H1 (cell line): ENCODE measurements around the gene HPX. TPM values are rescaled to one million over a fixed set of nuclear protein-coding genes. Genes with fewer than 3 reads are reported as not detected.

ENCODE experiments used
- CTCF ChIA-PET: fragments of 300-600 bp; sonication (Branson Sonifier 250); formaldehyde crosslinking; loops from one replicate; lab custom pipeline; 2021; ENCODE audit not compliant: partially characterized antibody; lab: Charles Lee
- POLR2A ChIA-PET: fragments of 300-600 bp; sonication (Branson Sonifier 250); formaldehyde crosslinking; loops from one replicate; lab custom pipeline; 2021; ENCODE audit warnings: inconsistent platforms; ENCODE audit not compliant: partially characterized antibody; lab: Charles Lee
- DNase-seq, 2 experiments: peaks; one replicate each; pipeline versions ENCODE4 v3.0.0 to v3.0.0-alpha.2; 2010 to 2022; ENCODE audit warnings: low spot score in 2 of 2, low read depth in 1 of 2, mixed read lengths in 1 of 2
- FAIRE-seq: peaks from 2 replicates; lab custom pipeline; 2011; peaks lifted over from hg19 to GRCh38; lab: Jason Lieb, UNC
- H2AFZ ChIP-seq: 2 replicates; pipeline ENCODE4 v1.8.1; 2012; ENCODE audit warnings: low read length, inconsistent platforms
- H2AK5ac ChIP-seq: 2 replicates; pipeline ENCODE4 v1.6.1; 2013; ENCODE audit warnings: low read depth, low read length
- H2BK120ac ChIP-seq: replicated peaks from 2 replicates; pipeline ENCODE3; 2013; ENCODE audit warnings: low read depth, low read length, inconsistent platforms
- H2BK12ac ChIP-seq: 2 replicates; pipeline ENCODE4 v1.6.1; 2013; ENCODE audit warnings: low read depth, low read length
- H2BK15ac ChIP-seq: 2 replicates; pipeline ENCODE4 v1.6.1; 2013; ENCODE audit warnings: low read length
- H2BK20ac ChIP-seq: 2 replicates; pipeline ENCODE4 v1.6.1; 2013; ENCODE audit warnings: low read length
- H2BK5ac ChIP-seq: 2 replicates; pipeline ENCODE4 v1.6.1; 2013; ENCODE audit warnings: low read depth, low read length
- H3K14ac ChIP-seq: 2 replicates; pipeline ENCODE4 v1.6.1; 2013; ENCODE audit warnings: inconsistent platforms; ENCODE audit not compliant: insufficient read length
- H3K18ac ChIP-seq: 2 replicates; pipeline ENCODE4 v1.6.1; 2013; ENCODE audit warnings: low read length; ENCODE audit errors: extremely low read depth
- H3K23ac ChIP-seq: 2 replicates; pipeline ENCODE4 v1.6.1; 2013; ENCODE audit warnings: inconsistent platforms; ENCODE audit not compliant: insufficient read length
- H3K23me2 ChIP-seq: 2 replicates; pipeline ENCODE4 v1.6.1; 2013; ENCODE audit warnings: low read depth, low read length
- H3K27ac ChIP-seq: 2 replicates; pipeline ENCODE4 v1.6.1; 2011; ENCODE audit warnings: low read depth, low read length, inconsistent platforms
- H3K27me3 ChIP-seq, 4 experiments: replicated peaks in 1 of 4; 1 replicate in 1 of 4; 2 replicates in 3 of 4; pipeline versions ENCODE4 v1.6.1 to v1.8.1; 2011 to 2013; ENCODE audit warnings: low read length in 3 of 4, mild to moderate bottlenecking in 3 of 4, inconsistent platforms in 2 of 4, mixed read lengths in 2 of 4, moderate library complexity in 1 of 4; ENCODE audit not compliant: control insufficient read depth in 3 of 4, insufficient read depth in 3 of 4; ENCODE audit errors: extremely low read depth in 1 of 4
- H3K36me3 ChIP-seq, 4 experiments: 2 replicates each; pipeline versions ENCODE4 v1.6.1 to v1.8.1; 2011 to 2013; ENCODE audit warnings: mild to moderate bottlenecking in 4 of 4, low read length in 3 of 4, moderate library complexity in 2 of 4, control low read depth in 1 of 4, inconsistent platforms in 1 of 4; ENCODE audit not compliant: insufficient read depth in 4 of 4, control insufficient read depth in 2 of 4
- H3K4ac ChIP-seq: replicated peaks from 2 replicates; pipeline ENCODE3; 2013; ENCODE audit warnings: low read length, low read depth, mixed read lengths, inconsistent platforms; ENCODE audit not compliant: insufficient read length
- H3K4me1 ChIP-seq, 4 experiments: replicated peaks in 1 of 4; 1 replicate in 1 of 4; 2 replicates in 3 of 4; pipeline versions ENCODE4 v1.6.1 to v1.8.1; 2011 to 2013; ENCODE audit warnings: low read length in 3 of 4, inconsistent platforms in 2 of 4, mixed read lengths in 1 of 4; ENCODE audit not compliant: insufficient read depth in 4 of 4, control insufficient read depth in 3 of 4
- H3K4me2 ChIP-seq, 2 experiments: 2 replicates each; pipeline versions ENCODE4 v1.6.1 to v1.8.1; 2011 to 2013; ENCODE audit warnings: low read depth in 2 of 2, low read length in 2 of 2, control low read depth in 1 of 2, inconsistent platforms in 1 of 2, mild to moderate bottlenecking in 1 of 2; ENCODE audit not compliant: insufficient read depth in 1 of 2
- H3K4me3 ChIP-seq, 4 experiments: fragments of 200-600, 300-600 bp in 1 of 4; sonication (generic), shearing (Covaris generic), sonication (Bioruptor Twin) in 1 of 4; 2 replicates each; pipeline versions ENCODE4 v1.5.1 to v1.8.1; 2011 to 2016; ENCODE audit warnings: low read length in 4 of 4, low read depth in 3 of 4, control low read depth in 2 of 4, inconsistent platforms in 2 of 4, mild to moderate bottlenecking in 2 of 4, mixed read lengths in 1 of 4, moderate library complexity in 1 of 4; ENCODE audit not compliant: insufficient read depth in 2 of 4; ENCODE audit errors: extremely low read depth in 1 of 4
- H3K56ac ChIP-seq: replicated peaks from 2 replicates; pipeline ENCODE3; 2013; ENCODE audit warnings: low read depth, mild to moderate bottlenecking, mixed read lengths, low read length, inconsistent platforms; ENCODE audit not compliant: insufficient read length
- H3K79me1 ChIP-seq: 2 replicates; pipeline ENCODE4 v1.6.1; 2013; ENCODE audit warnings: low read depth, low read length, control low read depth
- H3K79me2 ChIP-seq, 2 experiments: 2 replicates each; pipeline versions ENCODE4 v1.6.1 to v1.8.1; 2012 to 2013; ENCODE audit warnings: low read length in 2 of 2, mild to moderate bottlenecking in 2 of 2, inconsistent platforms in 1 of 2; ENCODE audit not compliant: insufficient read depth in 2 of 2, control insufficient read depth in 1 of 2
- H3K9ac ChIP-seq, 4 experiments: replicated peaks in 1 of 4; 1 replicate in 1 of 4; 2 replicates in 3 of 4; pipeline versions ENCODE4 v1.6.1 to v1.8.1; 2011 to 2013; ENCODE audit warnings: low read depth in 3 of 4, low read length in 3 of 4, control low read depth in 2 of 4, mild to moderate bottlenecking in 2 of 4, moderate library complexity in 2 of 4, inconsistent platforms in 1 of 4; ENCODE audit errors: extremely low read depth in 1 of 4
- H3K9me3 ChIP-seq, 2 experiments: 2 replicates each; pipeline versions ENCODE4 v1.6.1 to v1.8.1; 2012 to 2013; ENCODE audit warnings: mild to moderate bottlenecking in 2 of 2, moderate library complexity in 2 of 2, control low read depth in 1 of 2, inconsistent platforms in 1 of 2, low read depth in 1 of 2, low read length in 1 of 2, mixed read lengths in 1 of 2; ENCODE audit not compliant: insufficient read depth in 2 of 2
- H4K20me1 ChIP-seq, 2 experiments: replicated peaks in 1 of 2; 2 replicates each; pipeline versions ENCODE3 to v1.8.1; 2011 to 2013; ENCODE audit warnings: inconsistent platforms in 2 of 2, low read length in 2 of 2, mild to moderate bottlenecking in 1 of 2; ENCODE audit not compliant: insufficient read depth in 2 of 2, control insufficient read depth in 1 of 2
- H4K5ac ChIP-seq: 2 replicates; pipeline ENCODE4 v1.6.1; 2013; ENCODE audit warnings: low read length, low read depth, mixed read lengths, inconsistent platforms; ENCODE audit not compliant: insufficient read length
- H4K8ac ChIP-seq: 2 replicates; pipeline ENCODE4 v1.8.0; 2013; ENCODE audit warnings: mild to moderate bottlenecking, moderate library complexity, low read length, inconsistent platforms; ENCODE audit not compliant: insufficient read depth; ENCODE audit errors: extremely low read depth
- H4K91ac ChIP-seq: replicated peaks from 2 replicates; pipeline ENCODE3; 2013; ENCODE audit warnings: low read length, mixed read lengths, inconsistent platforms; ENCODE audit not compliant: insufficient read length
- CBX8 ChIP-seq: fragments of 300-800, 300-1000 bp; sonication (generic); IDR thresholded peaks from 2 replicates; pipeline ENCODE4 v1.7.1; 2016; ENCODE audit warnings: low read depth, low read length, borderline replicate concordance
- CEBPB ChIP-seq: IDR thresholded peaks from 2 replicates; pipeline ENCODE4 v1.6.1; 2012; ENCODE audit warnings: low read depth, low read length
- EZH2 ChIP-seq: fragments of 200-600 bp; sonication (generic); IDR thresholded peaks from 2 replicates; pipeline ENCODE4 v1.7.1; 2012; ENCODE audit warnings: low read depth, mild to moderate bottlenecking, moderate library complexity, low read length, inconsistent platforms; ENCODE audit not compliant: severe bottlenecking
- JUN ChIP-seq: IDR thresholded peaks from 2 replicates; pipeline ENCODE4 v1.6.1; 2011; ENCODE audit warnings: low read depth, mild to moderate bottlenecking, improper control_type of control experiment, low read length
- JUND ChIP-seq: IDR thresholded peaks from 2 replicates; pipeline ENCODE4 v1.6.1; 2011; ENCODE audit warnings: mild to moderate bottlenecking, improper control_type of control experiment, low read length
- SP4 ChIP-seq: IDR thresholded peaks from 2 replicates; pipeline ENCODE4 v1.6.1; 2012; ENCODE audit warnings: low read length, inconsistent platforms
- WGBS, 2 experiments: shearing (Covaris generic) in 1 of 2; methylation state at CpG; one replicate each; pipeline versions ENCODE4 v1.1.6 to v1.1.7; 2013 to 2015; ENCODE audit warnings: low lambda C conversion rate in 2 of 2, mixed read lengths in 2 of 2, inconsistent platforms in 1 of 2, low coverage in 1 of 2, missing lambda C conversion rate in 1 of 2; ENCODE audit not compliant: insufficient replicate concordance in 2 of 2, insufficient coverage in 1 of 2, insufficient read length in 1 of 2; ENCODE audit errors: extremely low coverage in 1 of 2, missing lambda C conversion rate in 1 of 2; 5-methylcytosine and 5-hydroxymethylcytosine counted together
- polyA plus RNA-seq, 7 experiments: library from polyadenylated mRNA; depleted of rRNA in 3 of 7; stranded (reverse) in 5 of 7; unstranded in 2 of 7; fragments of >200 nt in 5 of 7; fragments of 200-250 nt in 2 of 7; gene quantifications; 1 replicate in 5 of 7; 2 replicates in 1 of 7; 4 replicates in 1 of 7; pipeline versions ENCODE4 v1.2.1 to v1.2.3, GENCODE V29; 2011 to 2013; ENCODE audit warnings: missing spikeins in 2 of 7, mixed read lengths in 2 of 7
- total RNA-seq: library from RNA; stranded (reverse); fragmentation: NEBNext Ultra II Directional; extraction: Animal tissue kit (Norgen Biotek cat#: 25700); gene quantifications from 2 replicates; pipeline ENCODE4 v1.2.1, GENCODE V29; 2021

Gene HPX
- total and polyA plus RNA-seq, 2 of the 8 experiments (the other 6 are each of a cell fraction or from before 2014, with no cell fraction given) = 0.80 to 0.97 TPM

- Histone ChIP-seq H3K79me1 (no peaks in the 10 kb centered on the region), H3K56ac (no peak overlapping the region), H4K20me1 (peaks cover 2 to 12% of the 10 kb centered on the region in 2 experiments), H2BK12ac (no peak overlapping the region), H2BK120ac (no peak overlapping the region), H3K4ac (no peak overlapping the region), H3K23me2 (no peaks in the 10 kb centered on the region), H4K8ac (no peak overlapping the region), H3K79me2 (no peaks in the 10 kb centered on the region), H3K27me3 (no peaks in the 10 kb centered on the region), H3K9me3 (no peaks in the 10 kb centered on the region), H3K4me3 (no peak overlapping the region), H2AFZ (no peak overlapping the region), H3K36me3 (peaks cover 0 to 2% (median 0%) of the 10 kb centered on the region in 4 experiments; a peak in 1 of 8 replicates), H4K5ac (no peak overlapping the region), H3K14ac (no peak overlapping the region), H4K91ac (no peak overlapping the region), H3K27ac (no peak overlapping the region), H2BK5ac (no peak overlapping the region), H3K18ac (no peak overlapping the region), H2BK20ac (no peak overlapping the region), H3K9ac (no peak overlapping the region), H2AK5ac (no peak overlapping the region), H2BK15ac (no peak overlapping the region), H3K4me2 (no peak overlapping the region), H3K4me1 (peaks cover 8 to 15% (median 10%) of the 10 kb centered on the region in 4 experiments), H3K23ac (no peak overlapping the region)
- DNase-seq = no peak
- 89% methylated on average over 8 of the region's 8 CpGs; no CpG with 5 or more reads in 1 of the 2 experiments for WGBS, 2 experiments
- CTCF ChIA-PET = interaction anchor here (0.6 to 9.5 kb wide), 11 partner anchors 10 to 108 kb away, joined by 3 to 79 read pairs (median 9); partner anchors contain the start of genes APBB1 and HPX
- no peak for TF ChIP-seq CEBPB
- no peak for TF ChIP-seq JUND
- TF ChIP-seq SP4 = no peak
- no peak for TF ChIP-seq EZH2
- TF ChIP-seq JUN = no peak
- TF ChIP-seq CBX8 = no peak
- no peak for FAIRE-seq
- POLR2A ChIA-PET = interaction anchor here (0.6 to 1.9 kb wide), 4 partner anchors 10 to 75 kb away, joined by 3 to 9 read pairs (median 4); partner anchors contain the start of gene SMPD1
These were observed 37.2 kb downstream of the HPX start for GRCh38 chr11:6403539-6403938.
